Sigmoid colon (tissue), 7 donors: ENCODE data around the gene STARD13. TPM values are rescaled to one million over a fixed set of nuclear protein-coding genes. Genes with fewer than 3 reads are reported as not detected.
"Not testable (repeated sequence)": the region's sequence is repeated elsewhere in the genome, so short reads cannot be mapped to it uniquely, and the experiment has no call there.

Experiments used
- DNase-seq: peaks from one replicate; pipeline ENCODE4 v3.0.0-alpha.2; 2019
- H3K27ac ChIP-seq, 4 donors: fragments of 200-600 bp; sonication (generic); one replicate each; pipeline ENCODE4 v1.5.1; 2016 to 2019; ENCODE audit warnings: mild to moderate bottlenecking in 1 of 4
- H3K27me3 ChIP-seq, 3 donors: fragments of 200-600 bp; sonication (generic); one replicate each; pipeline ENCODE4 v1.5.1; 2019; ENCODE audit warnings: mild to moderate bottlenecking in 1 of 3
- H3K36me3 ChIP-seq, 4 donors: fragments of 200-600 bp; sonication (generic); one replicate each; pipeline ENCODE4 v1.5.1; 2016 to 2019
- H3K4me1 ChIP-seq, 4 donors: fragments of 200-600 bp; sonication (generic); one replicate each; pipeline ENCODE4 v1.5.1; 2017 to 2019
- H3K4me3 ChIP-seq, 4 donors: fragments of 200-600 bp; sonication (generic); one replicate each; pipeline ENCODE4 v1.5.1; 2017 to 2019; ENCODE audit warnings: mild to moderate bottlenecking in 2 of 4, moderate library complexity in 1 of 4
- H3K9me3 ChIP-seq, 4 donors: fragments of 200-600 bp in 3 of 4; sonication (generic) in 3 of 4; one replicate each; pipeline versions ENCODE4 v1.5.1 to v1.6.1; 2013 to 2019
- CTCF ChIP-seq, 4 experiments: fragments of 450-650 bp in 3 of 4; fragments of 200-600 bp in 1 of 4; IDR thresholded peaks; one replicate each; pipeline ENCODE4 v1.5.1; 2016 to 2019; ENCODE audit warnings: antibody characterized with exemption in 4 of 4, mild to moderate bottlenecking in 3 of 4, moderate library complexity in 2 of 4
- EP300 ChIP-seq, 4 donors: sonication (generic); formaldehyde crosslinking; IDR thresholded peaks; one replicate each; pipeline ENCODE4 v1.6.1; 2017; ENCODE audit warnings: antibody characterized with exemption in 4 of 4
- POLR2A ChIP-seq, 2 donors: fragments of 450-650 bp; IDR thresholded peaks; one replicate each; pipeline ENCODE4 v1.6.1; 2016; ENCODE audit warnings: antibody characterized with exemption in 2 of 2, mild to moderate bottlenecking in 2 of 2, moderate library complexity in 2 of 2
- POLR2AphosphoS5 ChIP-seq, 4 donors: sonication (generic); formaldehyde crosslinking; IDR thresholded peaks; one replicate each; pipeline ENCODE4 v1.6.1; 2017; ENCODE audit warnings: antibody characterized with exemption in 4 of 4
- WGBS, 2 donors: extraction: QIAGEN DNeasy Blood & Tissue Kit; methylation state at CpG; one replicate each; pipeline ENCODE4 v1.1.7; 2013; 5-methylcytosine and 5-hydroxymethylcytosine counted together
- intact Hi-C: fragments of 100-400 bp; cut with DNase I; formaldehyde crosslinking; loops from one replicate; pipeline ENCODE4 v1.15.1; 2023
- polyA plus RNA-seq, 3 donors: library from polyadenylated mRNA; stranded (reverse); fragments of 200-250 nt; gene quantifications; one replicate each; pipeline ENCODE4 v1.2.3, GENCODE V29; 2013
- total RNA-seq, 4 donors: library from RNA; depleted of rRNA; stranded (reverse); fragments of >200 nt; gene quantifications; one replicate each; pipeline ENCODE4 v1.1.0, GENCODE V29; 2016
- donor health status: healthy with polysubstance abuse.
- donor health status: Bipolar disorder and iron deficiency.
- donor health status: healthy.

STARD13 gene
- total and polyA plus RNA-seq, 7 donors: 3.7 to 102 (median 66.7) TPM

GRCh38 chr13:33245505-33246158 is 39.9 kb downstream of the STARD13 start:
- Histone ChIP-seq H3K9me3 (no peaks in the 10 kb centered on the region), H3K27ac (no peak overlapping the region), H3K36me3 (no peaks in the 10 kb centered on the region), H3K4me1 (peaks cover 0 to 18% (median 8%) of the 10 kb centered on the region in 4 donors), H3K4me3 (no peak overlapping the region), H3K27me3 (no peaks in the 10 kb centered on the region)
- 80 to 86% methylated on average over 1 of the region's 1 CpG for WGBS, 2 donors
- no peak for TF ChIP-seq EP300 (IDR thresholded peaks at IDR 0.05)
- no peak for TF ChIP-seq POLR2AphosphoS5 (IDR thresholded peaks at IDR 0.05)
- TF ChIP-seq CTCF (IDR thresholded peaks at IDR 0.05): no peak
- TF ChIP-seq POLR2A (IDR thresholded peaks at IDR 0.05): no peak
- no peak for DNase-seq
- intact Hi-C loops: no loop called here

GRCh38 chr13:33244907-33245287 is 40.7 kb downstream of the STARD13 start:
- Histone ChIP-seq H3K27me3 (no peaks in the 10 kb centered on the region), H3K4me3 (no peak overlapping the region), H3K9me3 (no peaks in the 10 kb centered on the region), H3K4me1 (peaks cover 0 to 10% (median 3%) of the 10 kb centered on the region in 4 donors), H3K27ac (no peak overlapping the region), H3K36me3 (no peaks in the 10 kb centered on the region)
- intact Hi-C loops: no loop called here
- 74 to 93% methylated on average over 4 of the region's 4 CpGs for WGBS, 2 donors
- DNase-seq: no peak
- TF ChIP-seq EP300 (IDR thresholded peaks at IDR 0.05) (no peak), POLR2A (IDR thresholded peaks at IDR 0.05) (no peak), POLR2AphosphoS5 (IDR thresholded peaks at IDR 0.05) (no peak), CTCF (IDR thresholded peaks at IDR 0.05) (no peak)

- WGBS, 2 donors: 94 to 95% methylated on average over 3 of the region's 3 CpGs
- Histone ChIP-seq H3K4me3 (no peak overlapping the region), H3K27ac (no peak overlapping the region), H3K27me3 (no peaks in the 10 kb centered on the region), H3K36me3 (no peaks in the 10 kb centered on the region), H3K4me1 (peaks cover 0 to 5% (median 0%) of the 10 kb centered on the region in 4 donors), H3K9me3 (no peaks in the 10 kb centered on the region)
- intact Hi-C loops: no loop called here
- TF ChIP-seq POLR2A (IDR thresholded peaks at IDR 0.05) (no peak), CTCF (IDR thresholded peaks at IDR 0.05) (no peak), EP300 (IDR thresholded peaks at IDR 0.05) (no peak), POLR2AphosphoS5 (IDR thresholded peaks at IDR 0.05) (no peak)
- DNase-seq: no peak
These were observed 41.2 kb downstream of the STARD13 start for GRCh38 chr13:33244210-33244906.

GRCh38 chr13:33242984-33243617 is 42.5 kb downstream of the STARD13 start:
- Histone ChIP-seq H3K27ac (no peak overlapping the region), H3K27me3 (no peaks in the 10 kb centered on the region), H3K36me3 (no peaks in the 10 kb centered on the region), H3K4me1 (peaks cover 0 to 5% (median 0%) of the 10 kb centered on the region in 4 donors), H3K4me3 (no peak overlapping the region), H3K9me3 (no peaks in the 10 kb centered on the region)
- 94 to 98% methylated on average over 2 of the region's 2 CpGs for WGBS, 2 donors
- TF ChIP-seq POLR2A (IDR thresholded peaks at IDR 0.05) (no peak), POLR2AphosphoS5 (IDR thresholded peaks at IDR 0.05) (no peak), EP300 (IDR thresholded peaks at IDR 0.05) (no peak), CTCF (IDR thresholded peaks at IDR 0.05) (no peak)
- intact Hi-C loops: no loop called here
- DNase-seq: no peak

GRCh38 chr13:33242372-33242771 is 43.2 kb downstream of the STARD13 start:
- H3K9me3 ChIP-seq, H3K36me3 ChIP-seq, H3K4me3 ChIP-seq, H3K4me1 ChIP-seq, intact Hi-C loops, DNase-seq, H3K27me3 ChIP-seq, H3K27ac ChIP-seq: not testable (repeated sequence)
- 72 to 75% methylated on average over 4 of the region's 6 CpGs for WGBS, 2 donors
